T-helper 17 cell (primary cell): ENCODE data around the gene INTS2. TPM values are rescaled to one million over a fixed set of nuclear protein-coding genes. Genes with fewer than 3 reads are reported as not detected.
A peak's percentile ranks its signal among the peaks of the same experiment; 100 is the strongest.
"Not testable (repeated sequence)": the region's sequence is repeated elsewhere in the genome, so short reads cannot be mapped to it uniquely, and the experiment has no call there.

Source experiments
- ATAC-seq: fragments of 150-1000 bp; cut with Tn5 transposase; 2 replicates; pipeline ENCODE4 v1.10.0; 2021; ENCODE audit warnings: mild to moderate bottlenecking, moderate library complexity
- DNase-seq, 3 donors: peaks; one replicate each; pipeline versions ENCODE4 v3.0.0 to v3.0.0-alpha.2; 2020 to 2021
- H3K9me3 ChIP-seq: one replicate; pipeline ENCODE4 v1.7.0; 2013; ENCODE audit warnings: low read length, mild to moderate bottlenecking; ENCODE audit not compliant: control insufficient read depth, poor library complexity, severe bottlenecking
- H3K27ac Mint-ChIP-seq: one replicate; pipeline ENCODE4 v1.8.0; 2022; ENCODE audit warnings: mild to moderate bottlenecking, moderate library complexity, mixed read lengths
- H3K27me3 Mint-ChIP-seq: one replicate; pipeline ENCODE4 v1.8.0; 2022; ENCODE audit warnings: mixed read lengths
- H3K36me3 Mint-ChIP-seq: one replicate; pipeline ENCODE4 v1.8.0; 2022; ENCODE audit warnings: low read depth, mixed read lengths
- H3K4me1 Mint-ChIP-seq: one replicate; pipeline ENCODE4 v1.8.0; 2022; ENCODE audit warnings: mild to moderate bottlenecking, mixed read lengths
- H3K4me3 Mint-ChIP-seq: one replicate; pipeline ENCODE4 v1.8.0; 2022; ENCODE audit warnings: mild to moderate bottlenecking, moderate library complexity, mixed read lengths
- total RNA-seq, 4 donors: library from RNA in 2 of 4; stranded (reverse) in 2 of 4; gene quantifications; one replicate each; pipeline ENCODE4 v1.2.3 and lab custom pipeline; 2022 to 2026

The INTS2 gene
- total RNA-seq, 2 donors from 2014 or later, result 9.5 to 11.4 TPM

DNA sequence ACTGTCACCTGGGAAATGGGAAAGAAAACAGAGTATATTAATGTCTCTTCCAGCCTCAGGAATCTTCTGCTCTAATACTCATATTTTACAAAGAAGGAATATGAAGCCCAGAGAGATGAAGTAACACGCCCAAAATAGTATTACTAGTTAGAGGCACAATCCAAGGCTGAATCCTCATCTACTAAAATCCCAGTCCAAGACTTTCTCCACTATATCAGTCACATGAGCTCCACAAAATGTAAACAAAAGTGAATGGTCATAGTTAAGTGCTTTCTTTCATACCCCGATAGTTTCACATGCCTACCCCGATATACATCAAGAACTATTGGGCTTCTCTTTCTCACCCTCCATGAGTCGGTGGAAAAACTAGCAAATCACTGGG is 965 bp downstream of the INTS2 start:
- no peak for DNase-seq
- Mint-ChIP-seq H3K27ac (peak overlapping the region; percentile 97), H3K36me3 (no peaks in the 10 kb centered on the region), H3K4me1 (peaks cover 14% of the 10 kb centered on the region), H3K4me3 (peak overlapping the region; percentile 93), H3K27me3 (no peaks in the 10 kb centered on the region)
- H3K9me3 ChIP-seq, result no peaks in the 10 kb centered on the region
- no peak for ATAC-seq

DNA sequence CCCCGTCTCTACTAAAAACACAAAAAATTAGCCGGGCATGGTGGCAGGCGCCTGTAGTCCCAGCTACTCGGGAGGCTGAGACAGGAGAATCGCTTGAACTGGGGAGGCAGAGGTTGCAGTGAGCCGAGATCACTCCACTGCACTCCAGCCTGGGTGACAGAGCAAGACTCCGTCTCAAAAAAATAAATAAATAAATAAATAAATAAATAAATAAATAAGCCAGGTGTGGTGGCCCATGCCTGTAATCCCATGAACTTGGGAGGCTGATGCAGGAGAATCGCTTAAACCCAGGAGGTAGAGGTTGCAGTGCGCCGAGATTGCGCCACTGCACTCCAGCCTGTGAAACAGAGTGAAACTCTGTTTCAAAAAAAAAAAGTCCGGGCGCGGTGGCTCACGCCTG is 12.6 kb downstream of the INTS2 start:
- H3K27me3 Mint-ChIP-seq, DNase-seq, H3K9me3 ChIP-seq, H3K4me3 Mint-ChIP-seq, ATAC-seq, H3K4me1 Mint-ChIP-seq, H3K27ac Mint-ChIP-seq: not testable (repeated sequence)
- H3K36me3 Mint-ChIP-seq, result peaks cover 13% of the 10 kb centered on the region

GRCh38 chr17:61908292-61909037 is 19.3 kb downstream of the INTS2 start:
- Mint-ChIP-seq H3K4me1 (peaks cover 2% of the 10 kb centered on the region), H3K27ac (no peak overlapping the region), H3K36me3 (peaks cover 11% of the 10 kb centered on the region), H3K4me3 (no peak overlapping the region), H3K27me3 (no peaks in the 10 kb centered on the region)
- no peak for ATAC-seq
- H3K9me3 ChIP-seq, result no peaks in the 10 kb centered on the region
- no peak for DNase-seq

DNA sequence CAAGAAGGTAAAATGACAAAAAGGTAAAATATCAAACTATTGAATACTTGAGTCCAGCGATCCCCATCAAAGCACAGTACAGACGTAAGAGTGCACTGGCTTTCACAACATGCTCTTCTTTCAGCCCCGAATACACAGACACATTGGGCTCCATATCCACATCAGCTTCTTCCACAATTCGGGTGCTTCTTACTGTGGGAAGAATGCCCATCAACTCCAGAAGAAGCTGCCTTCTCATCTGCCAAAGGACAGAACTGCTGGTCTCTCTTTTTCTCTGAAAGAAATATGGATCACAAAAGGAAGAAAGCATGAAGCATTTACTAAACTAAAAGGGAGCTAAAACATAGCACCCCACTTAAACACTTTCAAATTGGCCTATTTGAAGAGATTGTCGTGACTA is 20.4 kb downstream of the INTS2 start:
- Mint-ChIP-seq H3K36me3 (peaks cover 13% of the 10 kb centered on the region), H3K4me1 (peaks cover 6% of the 10 kb centered on the region), H3K27me3 (no peaks in the 10 kb centered on the region), H3K4me3 (no peak overlapping the region), H3K27ac (no peak overlapping the region)
- H3K9me3 ChIP-seq, result no peaks in the 10 kb centered on the region
- DNase-seq (no peak), ATAC-seq (no peak)

DNA sequence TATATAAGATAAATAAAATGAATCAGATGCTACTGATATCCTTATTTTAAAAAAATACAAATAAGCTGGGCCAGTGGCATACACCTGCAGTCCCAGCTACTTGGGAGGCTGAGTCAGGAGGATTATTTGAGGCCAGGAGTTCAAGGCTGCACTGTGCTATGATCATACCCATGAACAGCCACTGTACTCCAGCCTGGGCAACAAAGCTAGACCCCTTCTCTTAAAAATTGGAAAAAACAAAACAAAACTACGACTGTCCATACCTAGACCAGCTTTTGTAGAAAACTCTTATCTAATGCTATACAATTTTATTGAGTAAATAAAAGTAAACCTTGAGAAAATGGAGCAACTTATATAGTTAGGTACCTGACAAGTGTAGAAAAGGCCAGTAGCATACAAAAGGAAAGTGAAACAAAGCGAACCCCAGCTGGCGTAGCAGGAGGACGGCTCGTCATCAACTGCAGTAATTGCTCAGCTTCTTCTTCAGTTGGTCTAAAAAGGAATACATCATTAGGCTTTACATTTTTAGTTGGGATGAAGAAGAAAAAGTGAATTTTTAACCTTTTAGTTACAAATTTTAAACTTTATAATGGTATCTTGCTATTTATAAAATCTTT is 23.6 kb downstream of the INTS2 start:
- ATAC-seq (peak; percentile 87), DNase-seq (peak in 1 of 3 donors; percentile 14)
- no peaks in the 10 kb centered on the region for H3K9me3 ChIP-seq
- Mint-ChIP-seq H3K27ac (peak overlapping the region; percentile 81), H3K36me3 (peaks cover 7% of the 10 kb centered on the region), H3K4me3 (peak overlapping the region; percentile 45), H3K4me1 (peaks cover 4% of the 10 kb centered on the region), H3K27me3 (no peaks in the 10 kb centered on the region)

- no peaks in the 10 kb centered on the region for H3K9me3 ChIP-seq
- peak overlapping the region; percentile 81 for H3K27ac Mint-ChIP-seq
- DNase-seq (no peak), ATAC-seq (no peak)
- no peak overlapping the region for H3K4me3 Mint-ChIP-seq
- H3K36me3 Mint-ChIP-seq, result peaks cover 7% of the 10 kb centered on the region
- no peaks in the 10 kb centered on the region for H3K27me3 Mint-ChIP-seq
- H3K4me1 Mint-ChIP-seq, result peaks cover 4% of the 10 kb centered on the region
Measured at GRCh38 chr17:61903251-61903650, 24.5 kb downstream of the INTS2 start.

- H3K4me1 Mint-ChIP-seq, result no peaks in the 10 kb centered on the region
- DNase-seq (no peak), ATAC-seq (no peak)
- no peak overlapping the region for H3K4me3 Mint-ChIP-seq
- H3K9me3 ChIP-seq, result no peaks in the 10 kb centered on the region
- peaks cover 7% of the 10 kb centered on the region for H3K36me3 Mint-ChIP-seq
- H3K27me3 Mint-ChIP-seq, result no peaks in the 10 kb centered on the region
- no peak overlapping the region for H3K27ac Mint-ChIP-seq
Measured at GRCh38 chr17:61897548-61898180, 30.1 kb downstream of the INTS2 start.

- H3K27me3 Mint-ChIP-seq, result no peaks in the 10 kb centered on the region
- H3K27ac Mint-ChIP-seq, result no peak overlapping the region
- H3K4me3 Mint-ChIP-seq, result no peak overlapping the region
- no peak for ATAC-seq
- no peaks in the 10 kb centered on the region for H3K4me1 Mint-ChIP-seq
- H3K9me3 ChIP-seq, result no peaks in the 10 kb centered on the region
- peaks cover 7% of the 10 kb centered on the region for H3K36me3 Mint-ChIP-seq
- DNase-seq, result no peak
Measured at GRCh38 chr17:61895391-61895790, 32.4 kb downstream of the INTS2 start.

DNA sequence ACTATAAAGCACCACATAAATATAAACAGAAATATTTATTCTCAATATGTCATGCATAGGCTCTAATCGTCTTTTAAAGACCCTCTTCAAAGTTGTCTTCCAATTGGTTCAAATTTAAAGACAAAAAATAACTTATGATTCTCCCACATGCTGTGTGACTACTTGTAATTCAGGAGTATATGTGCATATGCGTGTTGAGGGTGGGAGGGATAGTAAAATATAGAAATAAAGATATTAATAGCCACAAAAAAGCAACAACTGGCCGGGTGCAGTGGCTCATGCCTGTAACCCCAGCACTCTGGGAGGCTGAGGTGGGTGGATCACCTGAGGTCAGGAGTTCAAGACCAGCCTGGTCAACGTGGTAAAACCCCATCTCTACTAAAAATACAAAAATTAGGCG is 33.5 kb downstream of the INTS2 start:
- H3K9me3 ChIP-seq, H3K4me3 Mint-ChIP-seq, H3K4me1 Mint-ChIP-seq, ATAC-seq, H3K27ac Mint-ChIP-seq, H3K36me3 Mint-ChIP-seq, H3K27me3 Mint-ChIP-seq, DNase-seq: not testable (repeated sequence)

- H3K4me3 Mint-ChIP-seq, DNase-seq, H3K9me3 ChIP-seq, H3K4me1 Mint-ChIP-seq, ATAC-seq, H3K27me3 Mint-ChIP-seq, H3K36me3 Mint-ChIP-seq: not testable (repeated sequence)
- H3K27ac Mint-ChIP-seq, result peak overlapping the region; percentile 24
Measured at GRCh38 chr17:61887733-61888132, 40.0 kb downstream of the INTS2 start.

DNA sequence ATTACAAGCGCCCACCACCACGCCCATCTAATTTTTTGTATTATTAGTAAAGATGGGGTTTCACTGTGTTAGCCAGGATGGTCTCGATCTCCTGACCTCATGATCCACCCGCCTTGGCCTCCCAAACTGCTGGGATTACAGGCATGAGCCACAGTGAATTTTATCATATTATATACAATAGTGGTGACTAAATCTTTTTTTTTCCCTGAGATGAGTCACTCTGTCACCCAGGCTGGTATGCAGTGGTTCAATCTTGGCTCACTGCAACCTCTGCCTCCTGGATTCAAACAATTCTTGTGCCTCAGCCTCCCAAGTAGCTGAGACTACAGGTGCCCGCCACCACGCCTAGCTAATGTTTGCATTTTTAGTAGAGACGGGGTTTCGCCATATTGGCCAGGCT is 41.9 kb downstream of the INTS2 start:
- not testable (repeated sequence) for ATAC-seq, H3K36me3 Mint-ChIP-seq

DNA sequence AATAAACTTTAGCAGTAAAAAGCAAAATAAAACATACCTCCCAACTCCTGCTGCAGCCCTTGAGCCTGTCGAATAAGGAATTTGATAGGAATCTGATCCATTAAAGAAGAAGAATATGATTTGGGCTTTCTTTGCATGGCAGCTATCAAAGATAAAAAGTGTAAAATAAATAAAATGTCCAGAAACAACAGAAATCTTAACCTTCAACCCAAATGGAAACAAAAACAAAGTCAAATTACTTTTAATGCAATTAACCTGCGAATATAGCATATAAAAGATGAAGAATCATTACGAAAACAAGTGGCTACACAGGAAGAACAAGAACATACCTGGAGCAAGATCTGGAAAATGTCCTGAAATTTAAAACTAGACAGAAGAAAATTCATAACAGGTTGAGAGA is 42.9 kb downstream of the INTS2 start:
- Mint-ChIP-seq H3K27ac (peak overlapping the region; percentile 29), H3K36me3 (peaks cover 4% of the 10 kb centered on the region), H3K4me3 (no peak overlapping the region), H3K4me1 (no peaks in the 10 kb centered on the region), H3K27me3 (no peaks in the 10 kb centered on the region)
- no peak for DNase-seq
- no peak for ATAC-seq
- H3K9me3 ChIP-seq, result no peaks in the 10 kb centered on the region

More for the DNA sequence above, 41.9 kb downstream of the INTS2 start:
- H3K9me3 ChIP-seq, DNase-seq, H3K27me3 Mint-ChIP-seq, H3K4me1 Mint-ChIP-seq, H3K27ac Mint-ChIP-seq, H3K4me3 Mint-ChIP-seq: not testable (repeated sequence)

- Mint-ChIP-seq H3K36me3 (no peaks in the 10 kb centered on the region), H3K27me3 (no peaks in the 10 kb centered on the region), H3K27ac (no peak overlapping the region), H3K4me1 (no peaks in the 10 kb centered on the region), H3K4me3 (no peak overlapping the region)
- DNase-seq, result no peak
- H3K9me3 ChIP-seq, result no peaks in the 10 kb centered on the region
- ATAC-seq, result no peak
Measured at GRCh38 chr17:61880589-61881102, 47.1 kb downstream of the INTS2 start.
